Choroid plexus epithelial cell (primary cell): Measurements from ENCODE around the gene PANX3.
A peak's percentile ranks its signal among the peaks of the same experiment; 100 is the strongest.

ENCODE experiments used
- DNase-seq: peaks from one replicate; pipeline ENCODE4 v3.0.0-alpha.2; 2010; ENCODE audit warnings: low read depth
- H3K4me3 ChIP-seq: 2 replicates; pipeline ENCODE4 v1.5.1; 2011; ENCODE audit warnings: low read depth, mild to moderate bottlenecking, control low read depth, low read length, moderate library complexity
- TF ChIP-seq, protein P1 (sequence below): conservative IDR thresholded peaks from 2 replicates; pipeline ENCODE4 v1.5.1; 2011; ENCODE audit warnings: low read depth, mild to moderate bottlenecking, control low read depth, inconsistent platforms, low read length, moderate library complexity

Gene PANX3

DNA sequence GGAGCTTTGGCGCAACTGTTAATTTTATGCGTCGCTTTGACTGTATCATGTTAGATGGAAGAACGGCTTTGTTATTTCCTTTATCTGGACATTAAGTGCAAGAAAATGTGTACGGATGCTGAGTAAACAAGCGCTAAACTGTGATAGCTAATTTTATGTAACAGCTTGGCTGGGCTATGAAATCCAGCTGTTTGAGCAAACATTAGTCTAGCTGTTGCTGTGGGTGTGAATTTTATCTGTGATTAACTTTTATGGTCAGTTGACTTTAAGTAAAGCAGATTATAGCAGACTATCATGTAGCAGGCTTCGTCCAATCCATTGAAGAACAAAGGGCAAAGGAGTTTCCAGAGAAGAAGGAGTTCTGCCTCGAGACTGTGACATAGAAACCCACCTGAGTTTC lies 27.4 kb upstream of the PANX3 start:
- H3K4me3 ChIP-seq = no peak overlapping the region
- TF ChIP-seq, protein P1, sequence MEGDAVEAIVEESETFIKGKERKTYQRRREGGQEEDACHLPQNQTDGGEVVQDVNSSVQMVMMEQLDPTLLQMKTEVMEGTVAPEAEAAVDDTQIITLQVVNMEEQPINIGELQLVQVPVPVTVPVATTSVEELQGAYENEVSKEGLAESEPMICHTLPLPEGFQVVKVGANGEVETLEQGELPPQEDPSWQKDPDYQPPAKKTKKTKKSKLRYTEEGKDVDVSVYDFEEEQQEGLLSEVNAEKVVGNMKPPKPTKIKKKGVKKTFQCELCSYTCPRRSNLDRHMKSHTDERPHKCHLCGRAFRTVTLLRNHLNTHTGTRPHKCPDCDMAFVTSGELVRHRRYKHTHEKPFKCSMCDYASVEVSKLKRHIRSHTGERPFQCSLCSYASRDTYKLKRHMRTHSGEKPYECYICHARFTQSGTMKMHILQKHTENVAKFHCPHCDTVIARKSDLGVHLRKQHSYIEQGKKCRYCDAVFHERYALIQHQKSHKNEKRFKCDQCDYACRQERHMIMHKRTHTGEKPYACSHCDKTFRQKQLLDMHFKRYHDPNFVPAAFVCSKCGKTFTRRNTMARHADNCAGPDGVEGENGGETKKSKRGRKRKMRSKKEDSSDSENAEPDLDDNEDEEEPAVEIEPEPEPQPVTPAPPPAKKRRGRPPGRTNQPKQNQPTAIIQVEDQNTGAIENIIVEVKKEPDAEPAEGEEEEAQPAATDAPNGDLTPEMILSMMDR = no peak
- no peak for DNase-seq

DNA sequence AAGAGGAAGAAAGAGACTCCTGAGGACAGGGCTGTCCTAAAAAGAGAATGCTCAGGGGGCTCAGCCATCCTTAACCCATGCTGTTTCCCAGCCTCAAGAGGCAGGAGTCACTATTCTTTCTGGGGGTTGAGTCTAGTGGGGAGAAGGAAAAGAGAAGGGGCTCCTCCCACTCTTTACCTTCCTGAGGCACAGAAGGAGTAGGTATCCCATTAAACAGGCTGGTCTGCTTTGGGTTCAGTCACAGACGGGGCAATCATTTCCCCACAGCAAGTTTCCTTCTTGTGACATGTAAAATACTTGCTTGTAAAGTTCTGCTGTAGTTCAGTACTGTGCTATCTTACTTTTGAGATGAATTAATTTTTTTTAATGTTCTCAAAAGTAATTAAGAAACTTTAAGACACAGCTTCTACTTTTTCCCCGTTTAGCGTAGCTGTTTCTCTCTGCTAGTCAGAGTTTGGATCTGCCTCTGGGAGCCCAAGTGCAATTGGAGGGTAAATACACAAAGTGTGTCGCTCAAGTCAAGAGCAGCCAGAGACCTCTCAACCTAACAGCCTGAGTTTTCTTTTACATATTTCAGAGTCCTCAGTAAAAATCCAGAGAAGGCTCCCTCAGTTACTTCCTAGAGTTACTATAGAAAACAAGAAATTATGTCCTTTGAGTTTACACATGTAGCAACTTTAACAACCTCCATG lies 26.4 kb upstream of the PANX3 start:
- H3K4me3 ChIP-seq = no peak overlapping the region
- DNase-seq = no peak
- TF ChIP-seq, protein P1 = no peak

DNA sequence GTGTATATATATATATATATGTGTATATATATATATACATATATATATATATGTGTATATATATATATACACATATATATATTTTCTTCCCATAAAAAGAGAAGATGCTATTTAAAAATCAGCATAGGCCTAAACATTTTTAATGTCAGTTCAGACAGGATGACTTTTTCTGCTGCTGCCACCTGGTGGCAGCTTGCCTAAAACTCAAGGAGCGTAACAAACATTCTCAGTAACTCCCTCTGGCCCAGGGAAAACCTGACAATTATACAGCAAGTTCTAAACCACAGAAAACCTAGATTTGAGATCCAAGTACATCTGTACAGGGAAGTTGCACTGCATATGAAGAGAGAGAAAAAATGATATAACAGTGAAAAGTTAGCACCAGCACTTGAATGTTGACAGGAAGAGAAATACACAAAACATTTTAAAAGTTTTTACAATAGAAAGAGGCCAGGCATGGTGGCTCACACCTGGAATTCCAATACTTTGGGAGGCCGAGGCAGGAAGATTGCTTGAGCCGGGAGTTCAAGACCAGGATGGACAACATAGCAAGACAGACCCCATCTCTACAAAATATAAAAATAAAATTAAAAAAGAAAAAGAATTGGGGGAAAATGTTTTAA lies 24.9 kb upstream of the PANX3 start:
- peak; percentile 86 for DNase-seq
- TF ChIP-seq, protein P1 = peak; percentile 84
- no peak overlapping the region for H3K4me3 ChIP-seq

DNA sequence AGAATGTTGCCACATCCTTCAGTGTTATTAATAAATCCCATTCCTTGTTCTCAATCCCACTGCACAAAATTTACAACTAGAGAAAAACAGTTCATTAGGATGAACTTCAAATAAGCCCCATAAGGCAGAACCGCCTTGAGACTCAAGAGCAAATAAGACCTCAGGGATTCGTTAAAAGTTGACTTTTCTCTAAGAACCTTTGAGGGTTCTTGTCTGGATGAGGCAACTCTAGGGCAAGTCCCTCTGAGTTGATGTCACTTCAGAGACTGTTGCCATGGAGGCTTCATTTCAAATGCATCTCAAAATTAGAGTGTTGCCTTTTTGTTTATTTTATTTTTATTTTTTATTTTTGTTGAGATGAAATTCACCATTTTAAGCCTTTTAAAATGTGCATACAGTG lies 19.8 kb upstream of the PANX3 start:
- TF ChIP-seq, protein P1 = no peak
- no peak for DNase-seq
- H3K4me3 ChIP-seq = no peak overlapping the region

DNA sequence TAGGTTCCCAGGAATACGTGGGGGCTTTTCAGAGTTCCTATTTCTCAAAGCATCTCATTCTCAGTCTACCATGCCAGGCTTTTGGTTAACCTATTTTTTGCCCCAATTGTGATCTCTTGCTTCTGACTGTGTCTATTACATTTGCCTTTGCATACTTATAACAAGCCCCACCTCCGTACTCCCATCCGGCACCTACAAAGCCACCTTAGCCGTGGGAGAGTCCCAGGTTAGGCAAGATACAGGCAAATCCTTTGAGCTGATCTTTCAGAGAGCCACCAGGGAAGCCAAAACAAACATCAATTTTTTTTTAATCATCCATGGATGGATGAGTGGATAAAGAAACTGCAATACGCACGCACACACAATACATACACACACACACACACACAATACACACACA lies 18.6 kb upstream of the PANX3 start:
- TF ChIP-seq, protein P1 = no peak
- H3K4me3 ChIP-seq = no peak overlapping the region
- DNase-seq = no peak

DNA sequence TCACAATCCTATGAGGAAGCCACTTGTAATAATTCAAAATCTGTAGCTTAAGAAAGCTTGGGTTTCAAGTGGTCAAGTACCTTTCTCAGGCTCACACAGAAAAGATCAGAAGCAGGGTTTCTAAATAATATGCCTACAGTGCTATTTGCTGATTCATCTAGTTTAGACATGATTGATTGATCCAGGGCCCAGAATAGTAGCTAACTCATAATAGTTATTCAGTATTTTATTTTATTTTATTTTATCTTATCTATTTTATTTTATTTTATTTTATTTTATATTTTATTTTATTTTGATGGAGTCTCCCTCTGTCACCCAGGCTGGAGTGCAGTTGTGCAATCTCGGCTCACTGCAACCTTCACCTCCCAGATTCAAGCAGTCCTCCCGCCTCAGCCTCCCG lies 15.9 kb upstream of the PANX3 start:
- TF ChIP-seq, protein P1 = no peak
- no peak for DNase-seq

DNA sequence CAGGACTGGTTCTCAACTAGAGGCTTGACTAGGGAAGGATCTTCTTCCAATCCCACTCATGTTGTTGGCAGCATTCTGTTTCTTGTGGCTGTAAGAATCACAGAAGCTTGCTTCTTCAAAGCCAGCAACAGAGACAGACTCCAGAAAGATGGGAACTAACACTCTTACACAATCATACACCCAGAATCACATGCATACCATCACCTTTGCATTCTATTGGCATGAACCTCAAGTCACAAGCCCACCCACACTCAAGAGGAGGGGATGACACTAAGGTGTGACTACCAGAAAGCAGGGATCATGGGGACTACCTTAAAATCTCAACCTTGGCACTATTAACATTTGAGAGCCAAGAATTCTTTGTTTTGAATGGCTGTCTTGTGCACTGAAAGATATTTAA lies 13.6 kb upstream of the PANX3 start:
- no peak overlapping the region for H3K4me3 ChIP-seq
- TF ChIP-seq, protein P1 = no peak
- no peak for DNase-seq

More for the DNA sequence above, 15.9 kb upstream of the PANX3 start:
- H3K4me3 ChIP-seq = no peak overlapping the region
